ENCODE measurements around the gene RGS10. TPM values are rescaled to one million over a fixed set of nuclear protein-coding genes. Genes with fewer than 3 reads are reported as not detected.

The RGS10 gene
- total RNA-seq, 1 experiment from 2014 or later, result 27.7 TPM

DNA sequence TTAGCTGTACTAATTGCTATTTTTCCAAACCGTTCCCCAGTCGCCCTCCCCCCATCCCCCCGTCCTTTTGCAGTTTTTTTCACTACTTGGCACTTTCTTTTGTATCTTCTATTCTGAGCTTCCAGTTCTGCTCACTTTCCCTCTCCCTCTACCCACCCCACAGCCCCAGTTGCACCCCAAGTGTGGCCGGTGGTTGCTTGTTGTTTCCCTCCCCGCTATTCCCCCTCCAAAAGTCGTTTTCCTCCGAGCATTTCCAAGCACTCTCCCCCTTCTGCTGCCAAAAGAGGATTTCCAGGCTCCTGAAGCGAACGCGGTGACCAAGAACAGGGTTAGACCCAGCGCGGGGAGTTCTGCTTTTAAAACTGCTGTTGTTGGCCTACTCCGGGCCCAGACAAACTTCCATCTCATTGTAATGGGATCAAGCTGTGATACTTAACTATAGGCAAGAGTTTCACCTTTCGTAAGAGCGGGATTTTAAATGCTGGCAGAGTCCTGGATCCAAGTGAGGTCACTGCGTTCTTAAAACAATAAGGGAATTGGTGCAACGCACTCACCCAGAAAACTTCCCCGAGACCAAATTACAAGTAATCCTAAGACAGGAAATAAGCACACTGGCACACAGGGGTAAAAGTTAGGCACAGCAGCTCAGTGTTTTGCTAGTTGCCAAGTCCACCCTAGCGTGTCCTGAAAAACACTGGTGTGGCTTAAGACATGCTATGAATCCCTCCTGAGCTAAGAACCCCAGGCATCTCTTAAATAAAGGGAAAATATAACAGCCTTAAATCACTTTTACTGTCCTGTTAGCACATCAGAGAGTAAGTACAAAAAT is 1.5 kb upstream of the RGS10 start:
- H3K27ac ChIP-seq, result no peak overlapping the region
- DNase-seq (ENCODE audit: low read depth in 1 of 2, low spot score in 2 of 2), result no peak
- H3K9me3 ChIP-seq (replicated peaks), result peaks cover 4% of the 10 kb centered on the region; the same call in 1 of the 2 replicates
- peak overlapping the region; percentile 81; the same call in 1 of the 2 replicates for H3K4me3 ChIP-seq
- H3K36me3 ChIP-seq, result peaks cover 8% of the 10 kb centered on the region; the same call in 1 of the 2 replicates
- H3K4me1 ChIP-seq (replicated peaks), result peaks cover 31% of the 10 kb centered on the region
- H3K27me3 ChIP-seq (replicated peaks), result no peaks in the 10 kb centered on the region

DNA sequence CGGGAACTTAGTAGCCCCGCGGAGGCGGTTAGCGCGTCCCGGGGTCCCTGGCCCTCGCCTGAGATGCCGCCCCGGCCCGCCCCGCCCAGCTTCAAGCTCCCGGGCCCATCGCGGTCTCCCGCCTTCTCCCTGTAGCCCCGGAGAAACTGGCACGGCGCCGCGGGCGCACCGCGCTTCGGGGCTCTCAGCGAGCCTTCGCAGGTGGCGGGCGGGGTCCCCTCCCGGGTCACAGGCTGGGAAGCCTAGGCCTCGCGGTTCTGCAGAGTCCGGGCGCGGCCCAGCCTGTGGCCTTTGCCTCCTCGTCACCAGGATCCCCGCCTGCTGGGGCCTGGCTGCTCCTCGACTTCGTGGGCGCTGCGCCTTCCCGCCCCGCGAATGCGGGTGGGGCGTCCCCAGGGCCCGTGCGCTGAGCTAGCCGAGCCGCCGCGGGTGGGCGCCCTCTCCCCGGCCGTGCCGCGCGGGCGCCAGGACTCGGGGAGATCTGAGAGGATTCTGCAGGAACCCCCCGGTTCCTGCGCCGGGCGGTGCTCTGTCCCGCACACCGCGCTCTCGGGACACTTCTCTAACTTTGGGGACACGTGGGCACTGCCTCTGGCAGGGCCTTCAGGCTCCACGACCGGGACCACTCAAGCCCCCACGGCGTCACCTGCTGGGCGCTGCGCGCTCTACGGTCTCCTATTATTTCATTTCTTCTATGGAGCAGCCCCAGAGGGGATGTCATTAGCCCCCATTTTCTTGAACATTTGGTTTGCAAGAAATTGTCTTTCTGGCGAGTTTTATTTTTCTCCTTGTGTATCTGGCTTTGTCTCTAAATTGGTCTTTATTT is 682 bp upstream of the RGS10 start:
- peak; percentile 63 to 70 for DNase-seq (ENCODE audit: low read depth in 1 of 2, low spot score in 2 of 2)
- peaks cover 8% of the 10 kb centered on the region; the same call in 1 of the 2 replicates for H3K36me3 ChIP-seq
- peak overlapping the region; percentile 81 for H3K4me3 ChIP-seq
- H3K4me1 ChIP-seq (replicated peaks), result peaks cover 34% of the 10 kb centered on the region
- no peak overlapping the region for H3K27ac ChIP-seq
- H3K9me3 ChIP-seq (replicated peaks), result peaks cover 4% of the 10 kb centered on the region; the same call in 1 of the 2 replicates
- H3K27me3 ChIP-seq (replicated peaks), result no peaks in the 10 kb centered on the region

DNA sequence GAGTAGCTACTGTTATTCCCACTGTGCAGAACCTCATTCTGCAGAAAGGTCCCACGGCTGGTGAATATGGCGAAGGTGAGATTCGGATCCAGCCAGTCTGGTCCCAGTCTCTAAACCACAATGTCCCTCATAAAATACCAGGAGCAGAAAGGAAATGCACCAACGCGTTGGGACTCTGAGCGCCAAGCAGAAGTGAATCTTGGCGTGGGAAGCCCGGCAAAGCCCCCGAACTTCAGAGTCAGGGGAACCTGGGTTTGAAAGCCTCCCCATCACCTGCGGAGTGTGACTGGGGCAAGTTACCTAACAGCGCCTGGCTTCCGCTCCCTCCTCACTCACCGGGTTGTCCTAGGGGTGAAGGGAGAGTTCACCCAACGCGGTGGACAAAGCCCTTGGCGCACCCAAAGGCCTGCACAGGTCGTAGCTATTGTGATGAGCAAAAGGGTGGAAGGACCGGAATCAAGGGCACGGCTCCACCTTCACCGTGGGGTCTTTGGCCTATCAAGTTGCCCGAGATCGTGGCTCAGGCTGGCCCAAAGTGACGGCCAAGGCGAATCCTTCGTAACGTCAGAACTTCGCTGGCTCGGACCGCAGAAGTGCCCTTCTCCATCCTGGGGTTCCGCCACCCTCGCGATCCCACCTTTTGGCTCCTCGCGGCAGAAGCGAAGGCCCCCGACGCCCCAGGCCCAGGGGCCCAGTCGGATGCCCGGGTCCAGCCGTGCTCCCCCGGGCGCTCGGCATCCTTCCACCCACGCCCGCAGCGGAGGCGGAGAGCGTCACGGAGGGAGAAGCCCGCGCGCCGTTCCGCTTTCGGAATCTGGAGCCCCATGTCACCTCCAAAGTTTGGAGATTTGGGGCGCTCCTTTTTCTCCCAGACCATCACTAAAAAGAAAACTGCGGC is 811 bp downstream of the RGS10 start:
- Histone ChIP-seq H3K27ac (no peak overlapping the region), H3K4me3 (peak overlapping the region; percentile 81), H3K4me1 (replicated peaks) (peaks cover 34% of the 10 kb centered on the region), H3K36me3 (peaks cover 8% of the 10 kb centered on the region; the same call in 1 of the 2 replicates), H3K9me3 (replicated peaks) (peaks cover 4% of the 10 kb centered on the region; the same call in 1 of the 2 replicates), H3K27me3 (replicated peaks) (no peaks in the 10 kb centered on the region)
- no peak for DNase-seq (ENCODE audit: low read depth in 1 of 2, low spot score in 2 of 2)

DNA sequence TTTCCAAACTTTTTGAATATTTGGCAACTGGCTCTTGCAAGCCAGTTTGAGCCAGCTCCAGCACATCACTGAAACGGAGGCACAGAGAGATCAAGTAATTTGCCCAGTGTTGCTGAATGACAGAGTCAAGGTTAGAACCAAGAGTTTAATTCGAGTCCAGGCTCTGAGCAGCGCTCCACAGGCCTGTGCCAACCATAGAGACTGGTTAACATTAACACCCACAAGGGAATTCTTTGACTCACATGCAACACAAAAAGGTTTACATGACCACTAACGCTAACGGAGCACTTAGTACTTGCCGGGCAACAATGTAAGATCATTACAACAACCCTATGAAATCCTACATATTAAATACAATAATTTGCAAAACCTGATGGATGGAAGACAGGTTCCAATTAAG is 1.5 kb downstream of the RGS10 start:
- Histone ChIP-seq H3K27ac (no peak overlapping the region), H3K4me3 (no peak overlapping the region)
- no peak for DNase-seq (ENCODE audit: low read depth in 1 of 2, low spot score in 2 of 2)

DNA sequence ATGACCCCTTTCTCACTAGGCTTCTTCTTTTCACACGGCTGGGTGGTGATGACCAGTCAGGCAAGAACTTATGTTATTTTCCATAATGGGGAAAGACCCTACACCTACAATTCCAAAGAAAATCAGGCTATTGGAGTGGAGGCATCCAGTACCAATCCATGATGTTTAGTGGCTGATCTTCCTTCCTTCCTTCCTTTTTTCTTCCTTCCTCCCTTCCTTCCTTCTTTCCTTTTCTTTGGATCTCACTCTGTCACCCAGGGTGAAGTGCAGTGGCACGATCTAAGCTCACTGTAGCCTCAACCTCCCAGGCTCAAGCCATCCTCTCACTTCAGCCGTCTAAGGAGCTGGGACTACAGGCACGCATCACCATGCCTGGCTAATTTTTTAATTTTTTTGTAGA is 2.5 kb downstream of the RGS10 start:
- Histone ChIP-seq H3K27me3 (replicated peaks) (no peaks in the 10 kb centered on the region), H3K27ac (no peak overlapping the region), H3K4me1 (replicated peaks) (peaks cover 26% of the 10 kb centered on the region), H3K36me3 (peaks cover 8% of the 10 kb centered on the region; the same call in 1 of the 2 replicates), H3K4me3 (no peak overlapping the region), H3K9me3 (replicated peaks) (peaks cover 4% of the 10 kb centered on the region; the same call in 1 of the 2 replicates)
- DNase-seq (ENCODE audit: low read depth in 1 of 2, low spot score in 2 of 2), result no peak

More for the DNA sequence above, 1.5 kb downstream of the RGS10 start:
- peaks cover 8% of the 10 kb centered on the region; the same call in 1 of the 2 replicates for H3K36me3 ChIP-seq
- peaks cover 4% of the 10 kb centered on the region; the same call in 1 of the 2 replicates for H3K9me3 ChIP-seq (replicated peaks)
- no peaks in the 10 kb centered on the region for H3K27me3 ChIP-seq (replicated peaks)
- H3K4me1 ChIP-seq (replicated peaks), result peaks cover 31% of the 10 kb centered on the region

DNA sequence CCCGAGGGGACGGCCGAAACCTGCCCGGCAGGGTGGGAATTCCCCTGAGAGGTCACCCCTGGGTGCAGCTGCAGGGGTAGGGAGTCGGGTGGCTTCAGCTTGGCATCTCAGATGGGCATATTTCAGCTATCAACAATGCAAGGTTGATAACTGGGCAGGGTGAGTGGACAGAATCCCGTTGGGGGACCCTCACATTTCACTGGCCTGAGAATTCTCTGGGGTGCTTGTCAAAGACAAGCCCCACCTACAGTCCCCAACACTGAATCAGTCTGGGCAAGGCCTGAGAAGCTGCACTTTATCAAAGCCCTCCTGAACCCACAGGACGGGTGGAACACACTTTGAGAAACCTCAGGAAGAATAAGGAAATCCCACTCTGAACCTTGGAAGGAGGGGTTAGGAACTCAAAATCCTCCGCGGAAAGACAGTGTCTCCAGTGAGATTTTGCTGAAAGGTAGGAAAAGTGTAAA is 3.1 kb downstream of the RGS10 start:
- peaks cover 8% of the 10 kb centered on the region; the same call in 1 of the 2 replicates for H3K36me3 ChIP-seq
- no peak for DNase-seq (ENCODE audit: low read depth in 1 of 2, low spot score in 2 of 2)
- H3K9me3 ChIP-seq (replicated peaks), result peaks cover 4% of the 10 kb centered on the region; the same call in 1 of the 2 replicates

DNA sequence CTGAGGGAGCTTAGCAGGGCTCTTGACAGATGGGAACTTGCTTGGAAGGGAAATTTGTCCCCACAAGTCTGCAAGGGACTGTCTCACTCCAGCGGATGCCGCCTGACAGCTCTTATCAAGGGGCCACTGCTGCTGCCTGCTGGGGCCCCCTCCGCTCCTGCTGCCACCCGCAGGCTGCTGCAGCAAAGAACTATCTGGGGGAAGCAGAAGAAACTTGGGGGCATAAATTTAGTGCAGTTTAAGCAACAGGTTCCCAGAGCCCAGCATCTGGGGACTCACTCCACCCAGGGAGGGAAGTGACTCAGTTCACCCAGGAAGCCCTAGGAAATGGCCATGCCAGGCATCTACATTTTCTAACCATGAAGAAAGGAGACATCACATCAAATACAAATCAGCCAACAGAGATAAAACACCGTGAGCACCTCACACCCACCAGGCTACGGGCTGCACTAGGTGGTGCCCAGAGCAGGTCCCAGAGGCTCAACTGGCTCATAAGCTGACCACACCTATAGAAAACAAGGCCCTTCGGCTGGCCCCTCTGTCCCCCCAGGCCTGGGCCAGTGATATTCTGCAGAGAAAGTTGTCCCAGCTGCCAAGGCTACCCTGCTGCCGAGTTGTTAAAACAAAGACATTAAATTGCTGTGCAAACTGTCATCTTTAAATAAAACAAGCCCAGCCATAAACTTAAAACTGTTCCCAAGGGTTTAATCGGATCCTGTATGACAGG is 3.7 kb downstream of the RGS10 start:
- Histone ChIP-seq H3K27me3 (replicated peaks) (no peaks in the 10 kb centered on the region), H3K4me1 (replicated peaks) (peaks cover 26% of the 10 kb centered on the region), H3K9me3 (replicated peaks) (peaks cover 4% of the 10 kb centered on the region; the same call in 1 of the 2 replicates), H3K27ac (no peak overlapping the region), H3K36me3 (peaks cover 8% of the 10 kb centered on the region; the same call in 1 of the 2 replicates), H3K4me3 (no peak overlapping the region)
- DNase-seq (ENCODE audit: low read depth in 1 of 2, low spot score in 2 of 2), result no peak

More for the DNA sequence above, 3.1 kb downstream of the RGS10 start:
- Histone ChIP-seq H3K4me1 (replicated peaks) (peaks cover 26% of the 10 kb centered on the region), H3K27ac (no peak overlapping the region), H3K27me3 (replicated peaks) (no peaks in the 10 kb centered on the region), H3K4me3 (no peak overlapping the region)

DNA sequence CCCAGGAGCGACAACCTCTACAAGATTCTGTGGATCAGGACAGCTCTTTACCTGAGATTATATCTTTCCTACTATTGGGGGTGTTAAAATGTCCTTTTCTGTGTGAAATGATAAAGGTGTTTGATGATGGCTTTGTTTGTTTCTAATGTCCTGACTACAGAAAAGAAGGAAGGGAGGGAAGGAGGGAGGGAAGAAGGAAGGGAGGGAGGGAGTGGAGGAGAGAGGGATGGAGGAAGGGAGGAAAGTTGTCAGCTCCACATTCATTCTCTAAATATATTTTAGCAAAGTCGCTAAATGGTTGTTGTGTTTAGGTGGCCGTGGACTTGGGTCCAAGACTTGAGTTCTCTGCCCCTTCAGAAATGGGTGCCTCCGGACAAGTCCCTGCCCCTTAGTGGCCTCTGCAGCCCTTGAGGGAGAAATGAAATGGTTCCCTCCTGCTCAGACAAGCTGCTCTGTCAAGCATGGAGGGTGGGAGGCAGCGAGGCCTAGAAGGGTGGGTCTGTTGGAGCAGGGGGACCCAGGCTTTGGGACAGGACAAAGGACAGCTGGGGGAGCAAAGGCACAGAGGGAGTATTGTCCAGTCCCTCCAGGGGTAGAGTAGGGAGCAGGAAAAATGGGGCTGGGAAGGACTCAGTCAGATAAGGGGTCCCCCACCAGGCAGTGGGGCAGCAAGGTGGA is 4.4 kb downstream of the RGS10 start:
- Histone ChIP-seq H3K4me1 (replicated peaks) (peaks cover 24% of the 10 kb centered on the region), H3K4me3 (no peak overlapping the region), H3K27me3 (replicated peaks) (no peaks in the 10 kb centered on the region), H3K36me3 (peaks cover 8% of the 10 kb centered on the region; the same call in 1 of the 2 replicates), H3K27ac (no peak overlapping the region), H3K9me3 (replicated peaks) (peaks cover 4% of the 10 kb centered on the region; the same call in 1 of the 2 replicates)
- no peak for DNase-seq (ENCODE audit: low read depth in 1 of 2, low spot score in 2 of 2)

DNA sequence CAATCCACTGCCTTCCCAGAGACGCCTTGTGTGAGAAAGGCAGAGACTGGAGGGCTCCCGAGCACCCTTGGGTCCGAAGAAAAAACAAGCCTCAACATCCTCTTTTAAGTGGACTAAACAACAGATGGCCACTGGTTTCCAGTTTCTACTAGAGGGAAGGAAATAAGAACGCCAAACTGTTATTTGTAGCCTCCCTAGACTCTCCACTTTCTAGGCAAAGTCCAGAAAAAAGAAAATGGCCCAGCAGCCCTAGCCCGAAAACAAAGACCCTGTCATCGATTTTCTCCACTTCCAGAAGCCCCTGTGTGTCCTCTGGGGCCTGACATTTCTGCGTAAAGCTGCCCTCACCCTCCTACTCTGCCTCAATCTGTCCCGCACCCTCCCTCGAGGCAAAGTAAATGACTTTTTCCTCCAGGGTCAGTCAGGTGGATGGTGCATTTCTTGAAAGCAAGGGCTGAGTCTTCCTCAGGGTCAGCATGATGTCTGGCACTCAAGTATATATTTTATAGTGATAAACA is 6.0 kb downstream of the RGS10 start:
- no peaks in the 10 kb centered on the region for H3K9me3 ChIP-seq (replicated peaks)
- no peak overlapping the region for H3K27ac ChIP-seq
- no peak for DNase-seq (ENCODE audit: low read depth in 1 of 2, low spot score in 2 of 2)
- peaks cover 23% of the 10 kb centered on the region for H3K4me1 ChIP-seq (replicated peaks)
- no peaks in the 10 kb centered on the region; the same call in 1 of the 2 replicates for H3K36me3 ChIP-seq
- no peaks in the 10 kb centered on the region for H3K27me3 ChIP-seq (replicated peaks)
- no peak overlapping the region for H3K4me3 ChIP-seq

DNA sequence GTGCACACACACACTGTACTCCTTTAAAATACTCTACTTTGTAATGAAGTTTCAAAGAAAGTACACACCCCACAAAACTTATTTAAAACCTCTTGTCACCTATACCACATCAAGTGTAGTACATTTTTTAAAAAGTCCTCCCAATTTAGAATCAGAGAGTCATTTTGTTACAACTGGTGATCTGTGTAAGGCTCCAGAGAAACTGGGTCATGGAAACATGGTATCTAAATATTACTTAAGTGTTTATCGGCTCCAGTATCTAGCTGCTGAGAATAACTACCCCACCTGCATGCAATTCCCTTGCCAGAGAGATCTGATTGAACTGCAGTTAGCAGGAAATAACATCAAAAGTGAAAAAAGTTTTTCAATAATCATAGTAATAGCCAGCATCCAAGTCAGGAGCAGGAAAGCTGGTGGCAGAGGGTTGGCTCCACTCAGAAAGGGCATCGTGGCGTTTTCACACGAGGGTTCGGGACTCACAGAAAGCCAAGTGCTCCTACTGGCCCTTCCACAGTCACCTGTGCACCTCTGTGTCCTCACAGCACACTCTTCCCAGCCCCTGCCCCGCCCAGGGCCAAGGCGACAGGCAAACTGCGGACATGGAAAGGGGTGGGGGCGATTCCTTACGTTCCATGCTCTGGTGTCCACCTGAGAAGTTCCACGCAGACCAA is 6.5 kb downstream of the RGS10 start:
- DNase-seq (ENCODE audit: low read depth in 1 of 2, low spot score in 2 of 2), result no peak
- no peak overlapping the region for H3K4me3 ChIP-seq
- H3K27ac ChIP-seq, result no peak overlapping the region

DNA sequence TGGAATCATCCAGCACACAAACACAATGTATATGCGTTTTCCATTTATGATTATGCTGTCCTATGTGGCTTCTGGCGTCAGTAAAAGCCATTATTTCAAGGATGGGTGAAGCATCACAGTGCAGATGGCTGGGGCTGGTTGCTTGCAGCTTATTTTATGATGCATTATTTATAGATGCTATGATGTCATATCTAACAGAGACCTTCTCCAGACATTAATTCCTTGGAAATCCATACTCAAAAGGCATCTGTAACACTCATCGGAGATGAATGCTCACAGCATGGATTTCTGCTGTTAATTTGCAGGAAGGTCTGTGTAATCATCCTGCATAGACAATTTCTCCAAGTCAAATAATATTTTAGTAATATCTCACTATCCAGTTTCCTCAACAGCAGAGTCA is 7.2 kb downstream of the RGS10 start:
- no peaks in the 10 kb centered on the region; the same call in 1 of the 2 replicates for H3K36me3 ChIP-seq
- H3K9me3 ChIP-seq (replicated peaks), result no peaks in the 10 kb centered on the region
- no peak for DNase-seq (ENCODE audit: low read depth in 1 of 2, low spot score in 2 of 2)
- no peaks in the 10 kb centered on the region for H3K27me3 ChIP-seq (replicated peaks)
- H3K4me3 ChIP-seq, result no peak overlapping the region
- no peak overlapping the region for H3K27ac ChIP-seq
- H3K4me1 ChIP-seq (replicated peaks), result peaks cover 32% of the 10 kb centered on the region

More for the DNA sequence above, 6.5 kb downstream of the RGS10 start:
- no peaks in the 10 kb centered on the region for H3K9me3 ChIP-seq (replicated peaks)
- no peaks in the 10 kb centered on the region for H3K27me3 ChIP-seq (replicated peaks)
- peaks cover 26% of the 10 kb centered on the region for H3K4me1 ChIP-seq (replicated peaks)
- H3K36me3 ChIP-seq, result no peaks in the 10 kb centered on the region; the same call in 1 of the 2 replicates
